ENCODE measurements around the gene GRB2. TPM values are rescaled to one million over a fixed set of nuclear protein-coding genes. Genes with fewer than 3 reads are reported as not detected.

Gene GRB2
- total and polyA plus RNA-seq, 10 of the 15 experiments (the other 5 are each of a cell fraction or from before 2014, with no cell fraction given) = 113 to 268 (median 158) TPM

GRCh38 chr17:75404223-75404730 lies 1.2 kb downstream of the GRB2 start (continued):
- TF ChIP-seq SMC3 (IDR thresholded peaks at IDR 0.05; ENCODE audit: borderline replicate concordance, low read length) = peak; percentile 45; the same call in 1 of the 2 replicates
- TF ChIP-seq ZBED1 (IDR thresholded peaks at IDR 0.05; ENCODE audit: borderline replicate concordance) = no peak
- no peak for TF ChIP-seq HDAC6 (IDR thresholded peaks at IDR 0.05; ENCODE audit: unreplicated experiment)
- no peak for TF ChIP-seq SUPT20H (IDR thresholded peaks at IDR 0.05; ENCODE audit: borderline replicate concordance, control insufficient read depth, low read depth, low read length)
- no peak for TF ChIP-seq RCOR1 (conservative IDR thresholded peaks at IDR 0.05; ENCODE audit: low read depth, low read length)
- no peak for TF ChIP-seq POLR2AphosphoS5 (IDR thresholded peaks at IDR 0.05; ENCODE audit: low read length)
- TF ChIP-seq NR2F1 (conservative IDR thresholded peaks at IDR 0.05) = no peak
- TF ChIP-seq, protein P1, sequence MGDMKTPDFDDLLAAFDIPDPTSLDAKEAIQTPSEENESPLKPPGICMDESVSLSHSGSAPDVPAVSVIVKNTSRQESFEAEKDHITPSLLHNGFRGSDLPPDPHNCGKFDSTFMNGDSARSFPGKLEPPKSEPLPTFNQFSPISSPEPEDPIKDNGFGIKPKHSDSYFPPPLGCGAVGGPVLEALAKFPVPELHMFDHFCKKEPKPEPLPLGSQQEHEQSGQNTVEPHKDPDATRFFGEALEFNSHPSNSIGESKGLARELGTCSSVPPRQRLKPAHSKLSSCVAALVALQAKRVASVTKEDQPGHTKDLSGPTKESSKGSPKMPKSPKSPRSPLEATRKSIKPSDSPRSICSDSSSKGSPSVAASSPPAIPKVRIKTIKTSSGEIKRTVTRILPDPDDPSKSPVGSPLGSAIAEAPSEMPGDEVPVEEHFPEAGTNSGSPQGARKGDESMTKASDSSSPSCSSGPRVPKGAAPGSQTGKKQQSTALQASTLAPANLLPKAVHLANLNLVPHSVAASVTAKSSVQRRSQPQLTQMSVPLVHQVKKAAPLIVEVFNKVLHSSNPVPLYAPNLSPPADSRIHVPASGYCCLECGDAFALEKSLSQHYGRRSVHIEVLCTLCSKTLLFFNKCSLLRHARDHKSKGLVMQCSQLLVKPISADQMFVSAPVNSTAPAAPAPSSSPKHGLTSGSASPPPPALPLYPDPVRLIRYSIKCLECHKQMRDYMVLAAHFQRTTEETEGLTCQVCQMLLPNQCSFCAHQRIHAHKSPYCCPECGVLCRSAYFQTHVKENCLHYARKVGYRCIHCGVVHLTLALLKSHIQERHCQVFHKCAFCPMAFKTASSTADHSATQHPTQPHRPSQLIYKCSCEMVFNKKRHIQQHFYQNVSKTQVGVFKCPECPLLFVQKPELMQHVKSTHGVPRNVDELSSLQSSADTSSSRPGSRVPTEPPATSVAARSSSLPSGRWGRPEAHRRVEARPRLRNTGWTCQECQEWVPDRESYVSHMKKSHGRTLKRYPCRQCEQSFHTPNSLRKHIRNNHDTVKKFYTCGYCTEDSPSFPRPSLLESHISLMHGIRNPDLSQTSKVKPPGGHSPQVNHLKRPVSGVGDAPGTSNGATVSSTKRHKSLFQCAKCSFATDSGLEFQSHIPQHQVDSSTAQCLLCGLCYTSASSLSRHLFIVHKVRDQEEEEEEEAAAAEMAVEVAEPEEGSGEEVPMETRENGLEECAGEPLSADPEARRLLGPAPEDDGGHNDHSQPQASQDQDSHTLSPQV (IDR thresholded peaks at IDR 0.05) = no peak
- peak in 1 of 2 experiments; percentile 51; a peak in 1 of 4 replicates for TF ChIP-seq ETV6 (conservative IDR thresholded peaks at IDR 0.05 in 1 of 2, IDR thresholded peaks at IDR 0.05 in 1 of 2; ENCODE audit: borderline replicate concordance in 1 of 2, low read depth in 1 of 2)
- TF ChIP-seq USF1 (IDR thresholded peaks at IDR 0.05; ENCODE audit: borderline replicate concordance, extremely low read length, insufficient read depth, low read depth, low read length) = no peak
- peak; percentile 86 for TF ChIP-seq RAD21 (IDR thresholded peaks at IDR 0.05; ENCODE audit: insufficient read depth, low read depth, low read length)
- 0 out of 2 replicates have a peak, but pooled peaks have one; percentile 9 for TF ChIP-seq MXI1 (IDR thresholded peaks at IDR 0.05; ENCODE audit: low read depth, low read length)
- TF ChIP-seq NBN (IDR thresholded peaks at IDR 0.05) = 0 out of 2 replicates have a peak, but pooled peaks have one; percentile 50
- peak; percentile 67; the same call in 1 of the 2 replicates for TF ChIP-seq EED (IDR thresholded peaks at IDR 0.05; ENCODE audit: low read depth)
- no peak for TF ChIP-seq RFX5 (IDR thresholded peaks at IDR 0.05; ENCODE audit: low read depth, low read length)
- TF ChIP-seq ATF7 (IDR thresholded peaks at IDR 0.05; ENCODE audit: low read depth) = peak; percentile 57
- peak; percentile 69; the same call in 1 of the 2 replicates for TF ChIP-seq SMARCA5 (IDR thresholded peaks at IDR 0.05)
- no peak for TF ChIP-seq FOXK2 (IDR thresholded peaks at IDR 0.05)
- TF ChIP-seq, protein P2, sequence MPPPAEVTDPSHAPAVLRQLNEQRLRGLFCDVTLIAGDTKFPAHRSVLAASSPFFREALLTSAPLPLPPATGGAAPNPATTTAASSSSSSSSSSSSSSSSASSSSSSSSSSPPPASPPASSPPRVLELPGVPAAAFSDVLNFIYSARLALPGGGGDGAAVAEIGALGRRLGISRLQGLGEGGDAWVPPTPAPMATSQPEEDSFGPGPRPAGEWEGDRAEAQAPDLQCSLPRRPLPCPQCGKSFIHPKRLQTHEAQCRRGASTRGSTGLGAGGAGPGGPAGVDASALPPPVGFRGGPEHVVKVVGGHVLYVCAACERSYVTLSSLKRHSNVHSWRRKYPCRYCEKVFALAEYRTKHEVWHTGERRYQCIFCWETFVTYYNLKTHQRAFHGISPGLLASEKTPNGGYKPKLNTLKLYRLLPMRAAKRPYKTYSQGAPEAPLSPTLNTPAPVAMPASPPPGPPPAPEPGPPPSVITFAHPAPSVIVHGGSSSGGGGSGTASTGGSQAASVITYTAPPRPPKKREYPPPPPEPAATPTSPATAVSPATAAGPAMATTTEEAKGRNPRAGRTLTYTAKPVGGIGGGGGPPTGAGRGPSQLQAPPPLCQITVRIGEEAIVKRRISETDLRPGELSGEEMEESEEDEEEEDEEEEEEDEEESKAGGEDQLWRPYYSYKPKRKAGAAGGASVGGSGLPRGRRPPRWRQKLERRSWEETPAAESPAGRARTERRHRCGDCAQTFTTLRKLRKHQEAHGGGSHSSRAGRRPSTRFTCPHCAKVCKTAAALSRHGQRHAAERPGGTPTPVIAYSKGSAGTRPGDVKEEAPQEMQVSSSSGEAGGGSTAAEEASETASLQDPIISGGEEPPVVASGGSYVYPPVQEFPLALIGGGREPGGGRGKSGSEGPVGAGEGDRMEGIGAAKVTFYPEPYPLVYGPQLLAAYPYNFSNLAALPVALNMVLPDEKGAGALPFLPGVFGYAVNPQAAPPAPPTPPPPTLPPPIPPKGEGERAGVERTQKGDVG (CRISPR knock-in tag; IDR thresholded peaks at IDR 0.05) = no peak
- TF ChIP-seq DPF2 (IDR thresholded peaks at IDR 0.05) = no peak
- no peak for TF ChIP-seq ZNF217 (IDR thresholded peaks at IDR 0.05)
- TF ChIP-seq BCL3 (IDR thresholded peaks at IDR 0.05; ENCODE audit: borderline replicate concordance, insufficient read depth, low read depth, low read length, poor library complexity, severe bottlenecking) = no peak

All from GM12878 (cell line).